ENCODE results near the gene LRRK1. TPM values are rescaled to one million over a fixed set of nuclear protein-coding genes. Genes with fewer than 3 reads are reported as not detected.

Gene LRRK1
- total and polyA plus RNA-seq, 12 donors = 1.5 to 8.1 (median 2.0) TPM

DNA sequence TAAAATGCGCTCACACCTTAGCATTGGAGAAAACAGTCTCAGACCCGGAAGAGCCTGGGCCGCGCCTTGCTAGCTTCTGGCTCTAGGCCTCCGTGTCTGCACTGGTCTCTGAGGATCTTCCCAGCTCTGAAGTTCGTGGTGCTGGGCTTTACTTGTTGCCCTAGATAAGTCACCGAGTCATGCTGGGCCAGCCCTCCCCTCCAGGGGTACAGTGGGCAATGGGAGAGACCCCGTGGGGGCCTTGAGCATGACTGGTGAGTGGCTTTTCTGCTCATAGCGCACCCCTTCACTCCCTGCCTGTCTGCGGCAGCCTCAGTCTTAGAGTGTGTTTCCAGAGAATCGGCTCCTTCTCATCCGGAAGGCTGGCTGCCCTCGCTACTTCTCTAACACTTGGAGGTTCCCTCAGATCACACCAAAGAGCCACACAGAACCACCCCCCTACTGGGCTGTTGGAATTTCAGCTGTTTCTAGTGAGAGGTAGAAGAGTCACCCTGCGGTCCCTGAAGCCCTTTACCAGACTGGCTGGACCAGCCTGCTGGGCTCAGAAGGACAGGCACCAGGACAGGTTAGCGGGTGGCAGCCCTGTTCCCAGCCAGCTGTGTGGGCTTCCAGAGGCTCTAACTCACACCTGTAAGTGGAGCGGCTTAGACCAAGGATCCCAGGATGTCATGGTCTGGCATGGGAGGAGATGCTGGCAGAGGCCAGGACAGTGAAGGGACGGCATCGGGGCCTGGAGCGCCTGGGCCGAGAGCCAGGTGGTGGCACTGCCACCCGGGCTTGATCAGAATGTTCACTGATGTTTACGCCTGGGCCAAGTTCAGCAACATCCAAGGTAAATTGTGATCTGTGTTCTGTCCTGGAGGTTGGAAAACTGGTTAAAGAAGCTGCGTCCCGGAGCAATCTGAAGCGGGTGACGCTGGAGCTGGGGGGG, 21.7 kb upstream of the LRRK1 start:
- TF ChIP-seq, protein P1, sequence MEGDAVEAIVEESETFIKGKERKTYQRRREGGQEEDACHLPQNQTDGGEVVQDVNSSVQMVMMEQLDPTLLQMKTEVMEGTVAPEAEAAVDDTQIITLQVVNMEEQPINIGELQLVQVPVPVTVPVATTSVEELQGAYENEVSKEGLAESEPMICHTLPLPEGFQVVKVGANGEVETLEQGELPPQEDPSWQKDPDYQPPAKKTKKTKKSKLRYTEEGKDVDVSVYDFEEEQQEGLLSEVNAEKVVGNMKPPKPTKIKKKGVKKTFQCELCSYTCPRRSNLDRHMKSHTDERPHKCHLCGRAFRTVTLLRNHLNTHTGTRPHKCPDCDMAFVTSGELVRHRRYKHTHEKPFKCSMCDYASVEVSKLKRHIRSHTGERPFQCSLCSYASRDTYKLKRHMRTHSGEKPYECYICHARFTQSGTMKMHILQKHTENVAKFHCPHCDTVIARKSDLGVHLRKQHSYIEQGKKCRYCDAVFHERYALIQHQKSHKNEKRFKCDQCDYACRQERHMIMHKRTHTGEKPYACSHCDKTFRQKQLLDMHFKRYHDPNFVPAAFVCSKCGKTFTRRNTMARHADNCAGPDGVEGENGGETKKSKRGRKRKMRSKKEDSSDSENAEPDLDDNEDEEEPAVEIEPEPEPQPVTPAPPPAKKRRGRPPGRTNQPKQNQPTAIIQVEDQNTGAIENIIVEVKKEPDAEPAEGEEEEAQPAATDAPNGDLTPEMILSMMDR (IDR thresholded peaks at IDR 0.05) = no peak
- Histone ChIP-seq H3K36me3 (peaks cover 0 to 21% (median 0%) of the 10 kb centered on the region in 9 donors), H3K9me3 (no peaks in the 10 kb centered on the region), H3K4me1 (peaks cover 0 to 42% (median 34%) of the 10 kb centered on the region in 9 donors), H3K4me3 (no peak overlapping the region), H3K27me3 (peaks cover 0 to 20% (median 9%) of the 10 kb centered on the region in 7 donors), H3K27ac (no peak overlapping the region)
- 86 to 88% methylated on average over 26 of the region's 26 CpGs for WGBS, 2 donors
- DNase-seq (no peak), ATAC-seq (no peak)
- intact Hi-C loops (cut with DNase I) = no loop called here

DNA sequence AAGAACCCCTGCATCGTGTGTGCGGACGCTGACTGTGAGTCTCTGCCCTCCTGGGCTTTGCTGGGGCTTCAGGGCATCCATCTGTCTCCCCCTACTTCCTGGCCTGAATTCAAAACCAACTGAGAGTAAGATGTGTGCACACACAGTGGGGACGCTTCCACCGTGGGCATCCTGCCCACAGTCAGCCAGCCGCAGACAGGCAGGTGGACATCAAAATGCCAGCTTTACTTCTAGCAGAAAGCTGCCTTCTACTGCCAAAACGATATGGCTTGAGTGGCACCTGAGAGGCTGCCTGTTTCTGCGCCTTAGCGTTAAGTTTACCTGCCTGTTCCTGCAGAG, 21.0 kb upstream of the LRRK1 start:
- intact Hi-C loops (cut with DNase I) = no loop called here
- no peak for ATAC-seq
- Histone ChIP-seq H3K4me3 (no peak overlapping the region), H3K36me3 (peaks cover 0 to 15% (median 0%) of the 10 kb centered on the region in 9 donors), H3K9me3 (no peaks in the 10 kb centered on the region), H3K27ac (no peak overlapping the region), H3K27me3 (peaks cover 0 to 18% (median 7%) of the 10 kb centered on the region in 7 donors), H3K4me1 (peaks cover 0 to 48% (median 40%) of the 10 kb centered on the region in 9 donors)
- 90 to 95% methylated on average over 9 of the region's 9 CpGs for WGBS, 2 donors
- TF ChIP-seq, protein P1 (IDR thresholded peaks at IDR 0.05) = no peak
- DNase-seq = no peak

DNA sequence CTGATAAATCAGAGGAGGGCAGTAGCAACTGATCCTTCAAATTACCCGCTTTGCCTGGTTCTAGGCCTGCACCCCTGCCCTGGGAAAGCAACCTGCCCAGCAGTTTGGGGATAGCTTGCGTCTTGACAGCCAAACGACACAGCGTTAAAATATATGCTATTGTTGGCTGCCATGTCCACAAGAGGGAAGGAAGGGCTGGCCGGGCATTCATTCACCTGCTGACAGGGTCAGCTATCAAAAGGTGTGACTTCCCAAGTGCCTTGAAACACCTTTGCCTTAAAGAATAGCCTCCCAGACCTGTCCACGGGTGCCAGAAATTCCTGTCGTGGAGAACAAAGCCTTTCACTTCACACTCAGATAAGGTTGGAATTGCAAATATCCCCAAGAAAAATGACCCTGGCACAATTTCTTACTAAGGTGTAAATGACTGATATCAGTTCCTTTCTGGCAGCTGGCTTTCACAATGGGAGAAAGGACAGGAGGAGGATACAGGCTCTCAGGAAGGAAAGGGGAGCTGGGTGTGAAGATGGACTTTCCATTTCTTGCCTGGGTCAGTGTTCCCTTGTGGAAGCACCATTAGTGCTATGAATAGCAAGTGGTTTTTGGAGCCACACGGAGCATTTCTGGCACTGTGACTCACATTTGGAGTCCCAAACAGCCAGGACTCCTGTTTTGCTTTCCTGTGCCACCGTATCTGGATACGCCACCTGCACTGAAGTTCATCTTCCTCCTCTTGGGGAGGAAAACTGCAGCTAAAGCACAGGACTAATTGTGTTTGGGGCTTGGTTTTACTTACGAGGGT, 20.3 kb upstream of the LRRK1 start:
- intact Hi-C loops (cut with DNase I) = no loop called here
- WGBS, 2 donors = 56 to 63% methylated on average over 11 of the region's 11 CpGs
- TF ChIP-seq, protein P1 (IDR thresholded peaks at IDR 0.05) = no peak
- peaks cover 0 to 2% (median 0%) of the 10 kb centered on the region in 11 donors for H3K9me3 ChIP-seq
- peaks cover 0 to 51% (median 40%) of the 10 kb centered on the region in 9 donors for H3K4me1 ChIP-seq
- ATAC-seq (no peak), DNase-seq (no peak)
- H3K36me3 ChIP-seq = peaks cover 0 to 14% (median 0%) of the 10 kb centered on the region in 9 donors
- peaks cover 0 to 15% (median 0%) of the 10 kb centered on the region in 7 donors for H3K27me3 ChIP-seq
- H3K27ac ChIP-seq = peak overlapping the region in 2 of 10 donors; percentile 9 to 20
- H3K4me3 ChIP-seq = no peak overlapping the region

DNA sequence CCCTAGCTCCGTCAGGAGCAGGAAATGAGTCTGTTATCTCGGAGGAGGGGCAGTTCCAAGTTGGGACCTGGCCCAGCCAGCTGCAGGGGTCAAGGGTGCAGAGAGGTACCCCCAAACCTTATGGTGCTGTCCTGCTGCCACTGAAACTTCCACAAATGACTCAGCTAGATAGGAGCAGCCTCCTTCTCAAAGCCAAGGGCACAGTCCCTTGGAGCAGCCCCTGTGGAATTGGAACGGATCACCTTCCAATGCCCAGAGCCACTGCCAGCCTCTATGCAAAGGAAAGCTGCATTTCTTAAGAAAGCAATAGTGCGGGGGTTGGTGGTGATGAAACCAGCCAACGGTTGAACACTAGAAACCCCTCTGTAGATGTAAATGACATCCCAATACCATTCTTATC, 19.6 kb upstream of the LRRK1 start:
- Histone ChIP-seq H3K27ac (peak overlapping the region in 2 of 10 donors; percentile 9 to 20), H3K4me3 (no peak overlapping the region), H3K36me3 (peaks cover 0 to 14% (median 0%) of the 10 kb centered on the region in 9 donors), H3K9me3 (peaks cover 0 to 5% (median 0%) of the 10 kb centered on the region in 11 donors), H3K27me3 (peaks cover 0 to 15% (median 0%) of the 10 kb centered on the region in 7 donors), H3K4me1 (peaks cover 0 to 51% (median 40%) of the 10 kb centered on the region in 9 donors)
- intact Hi-C loops (cut with DNase I) = no loop called here
- 54 to 65% methylated on average over 5 of the region's 5 CpGs for WGBS, 2 donors
- TF ChIP-seq, protein P1 (IDR thresholded peaks at IDR 0.05) = no peak
- DNase-seq (no peak), ATAC-seq (no peak)

Measured in heart right ventricle (tissue), 16 donors.